Measurements from ENCODE around the gene FFAR4. TPM values are rescaled to one million over a fixed set of nuclear protein-coding genes. Genes with fewer than 3 reads are reported as not detected.

FFAR4 gene
- total RNA-seq, 1 experiment from 2014 or later = not detected

- in situ Hi-C loops (cut with HindIII; ENCODE audit: low pct_unique_long_range_greater_than_20kb, low sequenced_read_pairs) = no loop called here
- no peak for DNase-seq (ENCODE audit: low read depth)
These were observed 1.0 kb downstream of the FFAR4 start for GRCh38 chr10:93567277-93568104.

- no peak for DNase-seq (ENCODE audit: low read depth)
- in situ Hi-C loops (cut with HindIII; ENCODE audit: low pct_unique_long_range_greater_than_20kb, low sequenced_read_pairs) = no loop called here
These were observed 1.6 kb downstream of the FFAR4 start for GRCh38 chr10:93568105-93568390.

GRCh38 chr10:93570383-93570782 lies 3.9 kb downstream of the FFAR4 start:
- DNase-seq (ENCODE audit: low read depth) = no peak
- in situ Hi-C loops (cut with HindIII; ENCODE audit: low pct_unique_long_range_greater_than_20kb, low sequenced_read_pairs) = no loop called here

DNA sequence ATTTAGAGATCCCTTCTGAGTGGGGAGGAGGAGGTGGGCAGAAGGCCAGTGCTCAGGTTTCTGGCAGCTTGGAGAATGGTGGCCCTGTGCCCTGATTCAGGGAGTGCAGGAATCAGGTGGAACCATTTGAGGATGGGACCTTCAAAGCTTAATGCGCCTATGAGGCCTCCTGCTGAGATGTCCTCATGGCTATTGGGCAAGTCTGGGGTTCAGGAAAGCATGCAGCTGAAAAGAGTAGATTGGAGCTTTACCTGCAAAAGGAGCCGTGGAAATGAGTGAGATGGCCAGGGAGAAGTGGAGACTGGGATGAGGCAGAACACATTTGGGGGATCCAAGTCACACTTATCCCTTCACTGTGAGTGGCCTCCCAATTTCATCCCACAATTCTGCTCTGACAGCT lies 6.1 kb downstream of the FFAR4 start:
- no peak for DNase-seq (ENCODE audit: low read depth)
- in situ Hi-C loops (cut with HindIII; ENCODE audit: low pct_unique_long_range_greater_than_20kb, low sequenced_read_pairs) = no loop called here

DNA sequence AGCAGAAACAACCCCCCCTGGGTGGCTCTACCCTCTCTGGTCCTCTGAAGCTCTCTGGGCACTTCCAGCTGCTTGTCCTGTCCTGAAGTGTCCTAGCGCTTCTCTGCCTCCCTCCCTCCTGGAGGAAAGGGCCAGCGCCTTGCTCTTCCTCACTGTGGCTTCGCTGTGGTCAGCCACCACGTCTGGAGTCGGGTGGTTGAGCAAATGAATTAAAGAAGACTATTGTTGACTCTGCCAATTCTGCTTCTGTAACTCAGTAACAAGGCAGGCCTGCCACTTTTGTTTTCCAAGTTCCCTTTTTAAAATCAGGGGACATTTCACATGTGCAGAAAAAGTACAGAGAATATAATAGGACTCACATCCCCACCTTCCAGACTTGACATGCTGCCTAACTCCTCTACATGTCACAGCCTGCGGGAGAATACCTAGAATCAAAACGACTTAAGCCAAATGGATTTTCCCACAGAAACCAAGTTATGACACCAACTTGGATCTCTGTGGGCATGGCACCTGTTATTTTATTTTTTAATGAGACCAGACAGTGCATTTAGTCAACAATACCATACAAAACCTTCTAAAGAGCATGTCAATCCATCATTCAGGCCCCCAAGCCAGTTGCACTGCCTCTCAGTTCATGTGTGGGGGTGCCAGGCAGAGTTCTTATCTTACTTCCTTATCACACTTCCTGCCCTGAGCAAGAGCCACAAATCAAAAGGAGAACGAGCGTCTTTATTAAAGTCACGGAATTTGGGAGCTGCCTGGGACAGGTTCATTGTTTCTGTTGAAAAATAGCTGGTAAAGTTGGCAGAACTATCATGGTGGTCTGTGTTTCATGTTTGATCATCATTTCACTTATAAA lies 6.8 kb downstream of the FFAR4 start:
- DNase-seq (ENCODE audit: low read depth) = no peak
- in situ Hi-C loops (cut with HindIII; ENCODE audit: low pct_unique_long_range_greater_than_20kb, low sequenced_read_pairs) = no loop called here

GRCh38 chr10:93573924-93574323 lies 7.5 kb downstream of the FFAR4 start:
- in situ Hi-C loops (cut with HindIII; ENCODE audit: low pct_unique_long_range_greater_than_20kb, low sequenced_read_pairs) = no loop called here
- DNase-seq (ENCODE audit: low read depth) = no peak

DNA sequence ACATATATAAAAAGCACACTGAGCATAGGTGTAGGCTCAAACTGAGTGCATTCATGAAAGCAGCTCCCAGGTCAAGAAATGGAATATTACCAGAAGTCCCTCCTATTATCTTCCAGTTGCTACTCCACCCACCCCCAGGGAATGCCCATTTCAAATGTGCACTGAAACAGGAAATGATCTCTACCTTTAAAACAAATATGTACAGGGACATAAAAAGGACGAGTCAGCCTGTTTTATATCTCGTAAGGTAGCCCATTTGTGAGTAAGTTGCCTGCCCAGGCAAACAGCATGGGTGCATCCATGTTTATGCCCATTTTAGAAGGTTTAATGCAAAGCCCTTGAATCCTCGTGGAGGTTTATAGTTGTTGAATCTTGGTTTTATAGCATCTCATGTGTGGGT lies 10.4 kb downstream of the FFAR4 start:
- no peak for DNase-seq (ENCODE audit: low read depth)
- in situ Hi-C loops (cut with HindIII; ENCODE audit: low pct_unique_long_range_greater_than_20kb, low sequenced_read_pairs) = no loop called here

DNA sequence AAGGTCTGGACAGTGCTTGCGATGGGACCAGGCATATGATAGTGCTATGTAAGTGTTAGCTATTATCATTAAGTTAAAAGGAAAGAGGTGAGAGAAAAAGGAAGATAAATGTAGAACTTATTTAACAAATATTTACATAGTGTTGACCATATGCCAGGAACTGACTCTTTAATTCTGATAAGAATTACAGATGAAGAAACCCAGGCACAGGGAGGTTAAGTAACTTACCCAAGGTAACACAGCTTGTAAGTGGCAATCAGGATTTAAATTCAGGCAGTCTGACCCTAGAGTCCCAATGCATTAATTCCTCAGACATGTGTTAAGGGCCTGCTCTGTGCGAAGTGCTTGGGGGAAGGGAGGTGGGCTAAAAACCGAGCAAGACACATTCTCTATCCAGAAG lies 11.1 kb downstream of the FFAR4 start:
- in situ Hi-C loops (cut with HindIII; ENCODE audit: low pct_unique_long_range_greater_than_20kb, low sequenced_read_pairs) = no loop called here

GRCh38 chr10:93579089-93579488 lies 12.6 kb downstream of the FFAR4 start:
- DNase-seq (ENCODE audit: low read depth) = no peak
- in situ Hi-C loops (cut with HindIII; ENCODE audit: low pct_unique_long_range_greater_than_20kb, low sequenced_read_pairs) = no loop called here

More for the DNA sequence above, 11.1 kb downstream of the FFAR4 start:
- no peak for DNase-seq (ENCODE audit: low read depth)

DNA sequence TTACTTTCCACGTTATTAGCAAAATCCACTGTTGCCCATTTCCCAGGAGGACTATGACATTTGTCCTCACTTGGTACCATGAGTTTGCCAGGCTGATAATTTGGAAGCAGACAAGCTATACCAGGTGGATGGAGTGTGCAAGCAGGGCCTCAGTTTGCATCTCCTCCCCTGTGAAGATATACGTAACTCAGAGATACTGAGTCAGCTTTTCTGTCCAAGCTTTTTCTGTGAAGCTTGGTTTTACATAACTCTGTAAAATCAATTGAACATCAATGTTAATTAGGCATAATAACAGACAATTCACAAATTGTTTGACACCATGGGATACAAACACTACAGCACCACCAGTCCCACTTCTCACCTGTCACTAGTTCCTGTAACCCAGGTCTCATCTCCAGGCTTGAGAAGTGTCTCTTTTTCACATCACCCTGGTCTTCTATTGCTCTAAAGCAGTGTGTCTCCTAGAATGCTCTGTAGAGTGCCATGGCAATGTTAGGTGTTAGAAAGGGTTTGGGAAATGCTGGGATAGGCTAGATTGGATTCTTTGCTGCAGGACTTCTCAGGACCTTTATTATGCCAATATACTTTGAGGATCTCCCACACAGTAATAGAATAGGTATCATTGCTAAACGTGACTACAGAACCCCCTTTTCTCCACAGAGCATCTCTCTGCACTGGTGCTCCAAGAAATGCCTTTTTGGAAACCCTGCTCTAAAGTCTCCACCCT lies 13.7 kb downstream of the FFAR4 start:
- in situ Hi-C loops (cut with HindIII; ENCODE audit: low pct_unique_long_range_greater_than_20kb, low sequenced_read_pairs) = no loop called here
- no peak for DNase-seq (ENCODE audit: low read depth)

- DNase-seq (ENCODE audit: low read depth) = peak; percentile 14
- in situ Hi-C loops (cut with HindIII; ENCODE audit: low pct_unique_long_range_greater_than_20kb, low sequenced_read_pairs) = no loop called here
These were observed 14.4 kb downstream of the FFAR4 start for GRCh38 chr10:93580828-93581227.

- in situ Hi-C loops (cut with HindIII; ENCODE audit: low pct_unique_long_range_greater_than_20kb, low sequenced_read_pairs) = no loop called here
These were observed 18.0 kb downstream of the FFAR4 start for GRCh38 chr10:93584445-93584844.

DNA sequence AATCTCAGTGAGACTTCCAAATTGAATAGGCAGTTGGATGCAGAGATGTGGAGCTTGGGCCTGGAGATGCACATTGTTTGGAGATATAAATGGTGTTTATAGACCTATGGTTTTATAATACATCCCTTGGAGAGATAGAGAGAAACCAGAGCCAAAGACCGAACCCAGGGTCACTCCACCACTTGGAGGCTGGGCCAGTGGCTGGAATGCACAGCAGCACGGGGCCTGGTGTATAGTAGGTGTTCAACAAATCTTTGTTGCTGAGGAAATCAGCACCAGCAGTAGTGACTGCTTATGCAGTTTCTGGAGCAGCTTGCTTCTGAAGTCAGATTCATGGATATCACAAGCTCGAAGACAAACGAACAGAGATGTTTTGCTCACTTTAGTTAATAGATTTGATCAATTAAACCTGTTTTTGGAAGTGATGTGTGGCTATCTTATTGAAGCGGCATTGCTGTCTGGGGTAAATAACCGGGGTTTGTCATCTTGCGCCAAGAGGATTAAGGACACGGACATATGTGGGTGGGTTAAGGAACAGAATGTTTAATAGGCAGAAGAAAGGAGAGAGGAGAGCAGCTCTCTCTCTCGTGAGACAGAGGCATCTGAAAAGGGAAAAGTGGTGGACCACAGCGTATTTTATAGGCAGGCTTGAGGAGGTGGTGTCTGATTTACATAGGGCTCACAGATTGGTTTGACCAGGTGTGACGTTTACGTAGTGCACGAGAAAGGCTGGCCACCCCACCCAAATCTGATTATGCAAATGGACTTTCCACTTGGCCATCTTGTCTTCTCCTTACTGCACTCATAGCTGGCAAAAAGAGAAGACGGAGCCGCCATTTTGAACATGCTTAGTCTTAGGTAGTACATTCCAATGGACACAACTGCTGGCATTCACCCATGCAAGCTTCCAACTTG lies 23.4 kb downstream of the FFAR4 start:
- no peak for DNase-seq (ENCODE audit: low read depth)
- in situ Hi-C loops (cut with HindIII; ENCODE audit: low pct_unique_long_range_greater_than_20kb, low sequenced_read_pairs) = no loop called here

More at GRCh38 chr10:93584445-93584844, 18.0 kb downstream of the FFAR4 start:
- DNase-seq (ENCODE audit: low read depth) = no peak

DNA sequence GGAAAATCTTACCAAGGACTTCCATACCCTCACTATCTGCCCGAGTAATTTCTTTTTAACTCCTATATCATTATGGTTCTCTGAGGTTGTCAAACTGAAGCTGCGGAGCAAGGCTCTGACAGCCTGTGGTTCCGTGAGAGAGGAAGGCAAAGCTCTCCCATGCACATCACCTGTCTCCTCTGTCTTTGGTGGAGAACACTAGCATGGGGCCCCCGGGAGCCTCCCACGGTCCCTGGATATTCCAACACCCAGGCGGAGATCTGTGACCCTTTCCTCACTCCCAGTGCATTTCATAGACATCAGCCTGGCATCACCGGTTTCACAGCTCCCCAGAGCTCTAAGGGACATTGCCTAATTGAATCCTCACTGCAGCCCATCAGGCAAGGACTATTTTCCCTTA lies 24.2 kb downstream of the FFAR4 start:
- in situ Hi-C loops (cut with HindIII; ENCODE audit: low pct_unique_long_range_greater_than_20kb, low sequenced_read_pairs) = no loop called here
- no peak for DNase-seq (ENCODE audit: low read depth)

DNA sequence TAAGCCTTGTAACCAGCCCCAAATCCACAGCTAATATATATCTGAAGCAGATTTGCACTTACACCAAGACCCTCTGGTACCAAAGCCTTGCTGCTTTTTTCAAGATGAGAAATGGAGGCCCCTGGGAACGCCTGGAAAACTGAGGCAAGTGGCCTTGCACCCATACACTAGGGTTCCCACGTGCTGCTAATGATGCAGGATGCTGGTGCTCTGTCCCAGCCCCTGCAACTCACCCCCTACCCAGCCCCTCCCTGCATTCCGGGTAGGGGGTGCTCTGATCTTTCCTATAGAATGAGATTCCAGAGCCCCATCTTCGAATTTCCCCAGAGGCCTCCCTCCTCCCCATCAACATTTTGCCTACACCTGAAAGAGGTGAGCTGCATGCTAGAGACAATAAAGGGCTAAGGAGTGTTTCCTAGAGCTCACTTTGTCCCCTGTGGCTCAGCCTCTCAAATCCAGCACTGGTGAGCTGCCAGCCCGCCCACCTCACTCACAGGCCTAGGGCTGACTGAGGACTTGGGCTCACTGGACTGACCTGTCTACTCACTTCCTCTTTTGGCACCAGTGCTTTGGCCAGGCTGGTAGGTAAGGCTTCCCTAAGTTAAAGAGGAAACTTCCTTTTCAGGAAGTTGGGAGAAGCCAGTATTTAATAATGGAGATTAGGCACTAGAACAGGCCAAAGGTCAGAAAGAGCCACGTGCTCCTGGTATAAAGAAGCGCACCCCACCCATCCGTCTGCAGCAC lies 24.8 kb downstream of the FFAR4 start:
- no peak for DNase-seq (ENCODE audit: low read depth)
- in situ Hi-C loops (cut with HindIII; ENCODE audit: low pct_unique_long_range_greater_than_20kb, low sequenced_read_pairs) = no loop called here

DNA sequence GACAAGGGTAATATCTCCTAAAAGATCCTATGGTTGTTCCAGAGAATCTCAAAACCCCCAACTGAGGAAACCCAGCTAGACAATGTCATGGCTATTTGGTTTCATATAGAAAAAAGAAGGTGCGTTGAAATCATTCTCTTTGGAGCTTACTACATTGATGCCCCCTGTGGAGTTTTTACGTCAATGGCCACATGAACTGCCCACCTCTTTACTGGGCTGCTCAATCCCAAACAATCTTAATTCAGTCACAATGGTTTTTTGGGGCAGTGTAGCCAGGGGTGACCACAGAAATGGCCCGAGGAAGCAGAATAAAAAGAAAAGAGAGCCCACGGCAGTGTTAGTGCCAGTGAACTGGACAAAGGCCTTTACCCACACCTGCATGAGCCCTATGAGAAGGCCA lies 26.8 kb downstream of the FFAR4 start:
- no peak for DNase-seq (ENCODE audit: low read depth)
- in situ Hi-C loops (cut with HindIII; ENCODE audit: low pct_unique_long_range_greater_than_20kb, low sequenced_read_pairs) = no loop called here

GRCh38 chr10:93593749-93594148 lies 27.3 kb downstream of the FFAR4 start:
- no peak for DNase-seq (ENCODE audit: low read depth)
- in situ Hi-C loops (cut with HindIII; ENCODE audit: low pct_unique_long_range_greater_than_20kb, low sequenced_read_pairs) = no loop called here
